AG09309 (cell line): ENCODE data around the gene HYI.

Experiments
- DNase-seq: peaks from one replicate; pipeline ENCODE4 v3.0.0-alpha.2; 2010; ENCODE audit warnings: low read depth
- H3K4me3 ChIP-seq: 2 replicates; pipeline ENCODE4 v1.5.1; 2011; ENCODE audit warnings: mild to moderate bottlenecking, low read depth, low read length, moderate library complexity; ENCODE audit not compliant: control insufficient read depth
- CTCF ChIP-seq: IDR thresholded peaks from 2 replicates; pipeline ENCODE4 v1.5.1; 2011; ENCODE audit warnings: mild to moderate bottlenecking, low read depth, low read length, inconsistent platforms; ENCODE audit not compliant: insufficient read depth, control insufficient read depth; ENCODE audit errors: missing control alignments

HYI gene

GRCh38 chr1:43452789-43453441 is 816 bp downstream of the HYI start:
- peak overlapping the region; percentile 51 for H3K4me3 ChIP-seq
- no peak for TF ChIP-seq CTCF
- peak; percentile 59 for DNase-seq

- no peak for DNase-seq
- H3K4me3 ChIP-seq: no peak overlapping the region
- TF ChIP-seq CTCF: no peak
Observed at GRCh38 chr1:43451701-43452532, 1.8 kb downstream of the HYI start.

- no peak for DNase-seq
- TF ChIP-seq CTCF: no peak
- no peak overlapping the region for H3K4me3 ChIP-seq
Observed at GRCh38 chr1:43451157-43451591, 2.6 kb downstream of the HYI start.

- no peak for TF ChIP-seq CTCF
- no peak overlapping the region for H3K4me3 ChIP-seq
- DNase-seq: no peak
Observed at GRCh38 chr1:43450251-43450941, 3.3 kb downstream of the HYI start.

GRCh38 chr1:43449708-43450069 is 4.0 kb downstream of the HYI start:
- H3K4me3 ChIP-seq: no peak overlapping the region
- no peak for DNase-seq
- TF ChIP-seq CTCF: no peak

GRCh38 chr1:43448955-43449707 is 4.6 kb downstream of the HYI start:
- no peak for TF ChIP-seq CTCF
- no peak overlapping the region for H3K4me3 ChIP-seq
- DNase-seq: no peak
